Stomach (tissue), 9 donors: ENCODE measurements around the gene CAPG. TPM values are rescaled to one million over a fixed set of nuclear protein-coding genes. Genes with fewer than 3 reads are reported as not detected.
A peak's percentile ranks its signal among the peaks of the same experiment; 100 is the strongest.
"Not testable (repeated sequence)": the region's sequence is repeated elsewhere in the genome, so short reads cannot be mapped to it uniquely, and the experiment has no call there.

Source experiments
- DNase-seq, 2 donors: peaks; one replicate each; pipeline versions ENCODE4 v3.0.0 to v3.0.0-alpha.2; 2013 to 2019
- H3K27ac ChIP-seq, 5 donors: fragments of 200-600 bp in 4 of 5; sonication (generic) in 4 of 5; one replicate each; pipeline ENCODE4 v1.5.1; 2013 to 2019; ENCODE audit warnings: mild to moderate bottlenecking in 1 of 5, moderate library complexity in 1 of 5
- H3K27me3 ChIP-seq, 3 donors: fragments of 200-600 bp; sonication (generic); one replicate each; pipeline ENCODE4 v1.5.1; 2017 to 2019; ENCODE audit warnings: mixed run types in 1 of 3
- H3K36me3 ChIP-seq, 4 donors: fragments of 200-600 bp; sonication (generic); 1 replicate in 3 of 4; 2 replicates in 1 of 4; pipeline ENCODE4 v1.5.1; 2016 to 2019
- H3K4me1 ChIP-seq, 4 donors: fragments of 200-600 bp; sonication (generic); one replicate each; pipeline ENCODE4 v1.5.1; 2016 to 2019
- H3K4me3 ChIP-seq, 4 donors: fragments of 200-600 bp; sonication (generic) in 3 of 4; one replicate each; pipeline ENCODE4 v1.5.1; 2016 to 2019; ENCODE audit warnings: mild to moderate bottlenecking in 1 of 4
- H3K9me3 ChIP-seq, 4 donors: fragments of 200-600 bp; sonication (generic); one replicate each; pipeline ENCODE4 v1.5.1; 2016 to 2019
- CTCF ChIP-seq, 7 experiments: fragments of 450-650 bp in 4 of 7; fragments of 200-600 bp in 3 of 7; sonication (generic) in 3 of 7; IDR thresholded peaks; one replicate each; pipeline ENCODE4 v1.5.1; 2016 to 2019; ENCODE audit warnings: antibody characterized with exemption in 7 of 7, control low read depth in 2 of 7, mild to moderate bottlenecking in 1 of 7
- EP300 ChIP-seq: sonication (generic); formaldehyde crosslinking; IDR thresholded peaks from one replicate; pipeline ENCODE4 v1.6.1; 2017; ENCODE audit warnings: antibody characterized with exemption
- POLR2A ChIP-seq, 4 donors: fragments of 450-650 bp; IDR thresholded peaks; one replicate each; pipeline ENCODE4 v1.6.1; 2016; ENCODE audit warnings: antibody characterized with exemption in 4 of 4, control low read depth in 2 of 4, mild to moderate bottlenecking in 1 of 4, moderate library complexity in 1 of 4
- POLR2AphosphoS5 ChIP-seq, 3 donors: sonication (generic); formaldehyde crosslinking; IDR thresholded peaks; one replicate each; pipeline ENCODE4 v1.6.1; 2016; ENCODE audit warnings: antibody characterized with exemption in 3 of 3
- WGBS, 5 donors: extraction: QIAGEN DNeasy Blood & Tissue Kit in 3 of 5; methylation state at CpG; one replicate each; pipeline versions ENCODE4 v1.1.5 to v1.1.7; 2013 to 2018; 5-methylcytosine and 5-hydroxymethylcytosine counted together
- intact Hi-C: fragments of 100-400 bp; cut with DNase I; formaldehyde crosslinking; loops from one replicate; pipeline ENCODE4 v1.15.1; 2023; ENCODE audit warnings: low total_unique reads
- polyA plus RNA-seq, 3 donors: library from polyadenylated mRNA; stranded (reverse); fragments of 200-250 nt; gene quantifications; one replicate each; pipeline ENCODE4 v1.2.3, GENCODE V29; 2013
- total RNA-seq, 5 donors: library from RNA; depleted of rRNA; stranded (reverse); fragments of >200 nt; gene quantifications; one replicate each; pipeline versions ENCODE4 v1.1.0 to v1.2.3, GENCODE V29; 2014 to 2016
- donor health status: healthy with polysubstance abuse.
- donor health status: Bipolar disorder and iron deficiency.
- donor health status: healthy.

CAPG gene
- total and polyA plus RNA-seq, 8 donors = 35.0 to 350 (median 126) TPM

GRCh38 chr2:85418132-85419008, 8.2 kb upstream of the CAPG start, which contains the start of gene SH2D6:
Gene SH2D6 (plus strand): TSS chr2:85418714. CDS start chr2:85429466, 10,752 bp downstream.
- H3K4me3 ChIP-seq = peak within 1 kb of the TSS; percentile 63 to 84 (median 66)
- H3K27ac ChIP-seq = peak within 1 kb of the TSS; percentile 87 to 99 (median 97)
- H3K27me3 ChIP-seq = peaks cover 0 to 4% (median 0%) of the 10 kb centered on the region in 3 donors
- H3K36me3 ChIP-seq = no peaks in the 10 kb centered on the region
- peaks cover 41 to 62% (median 61%) of the 10 kb centered on the region in 4 donors for H3K4me1 ChIP-seq
- TF ChIP-seq CTCF (IDR thresholded peaks at IDR 0.05) = no peak
- peak; percentile 31 to 69 (median 63) for TF ChIP-seq POLR2AphosphoS5 (IDR thresholded peaks at IDR 0.05)
- no peaks in the 10 kb centered on the region for H3K9me3 ChIP-seq
- intact Hi-C loops = no loop called here
- DNase-seq = peak; percentile 85 to 95
- WGBS, 5 donors = 15 to 22% (median 16%) methylated on average over 23 to 57 of the region's 57 CpGs

DNA sequence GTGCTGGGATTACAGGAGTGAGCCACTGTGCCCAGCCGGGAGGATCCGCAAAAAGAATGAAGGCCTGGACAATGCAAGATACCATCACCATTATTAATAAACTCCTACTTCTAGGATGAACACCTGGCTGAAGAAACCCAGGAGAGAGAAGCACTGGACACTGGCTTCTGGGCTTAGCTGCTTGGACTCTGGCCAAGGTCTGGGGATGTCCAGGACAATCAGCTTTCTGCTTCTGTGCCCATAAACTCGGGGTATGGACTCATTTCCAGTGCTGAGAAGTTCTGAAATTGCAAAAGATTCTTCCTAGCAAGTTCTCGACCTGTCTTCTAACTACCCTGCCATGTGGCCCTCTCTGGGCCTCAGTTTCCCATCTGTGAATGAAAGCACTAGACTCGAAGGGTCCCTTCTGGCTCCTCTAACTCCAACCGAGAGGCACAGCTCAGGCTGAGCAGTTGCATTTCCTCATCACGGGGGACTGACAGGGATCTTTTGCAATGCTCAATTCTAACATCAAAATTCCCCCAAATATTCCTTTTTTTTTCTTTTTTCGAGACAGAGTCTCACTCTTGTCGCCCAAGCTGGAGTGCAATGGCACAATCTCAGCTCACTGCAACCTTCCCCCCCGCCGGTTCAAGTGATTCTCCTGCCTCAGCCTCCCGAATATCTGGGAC, 5.9 kb upstream of the CAPG start:
- intact Hi-C loops = no loop called here
- 82 to 90% (median 87%) methylated on average over 12 of the region's 12 CpGs for WGBS, 5 donors
- no peak for DNase-seq
- no peaks in the 10 kb centered on the region for H3K36me3 ChIP-seq
- H3K4me3 ChIP-seq = no peak overlapping the region
- H3K27me3 ChIP-seq = peaks cover 0 to 4% (median 0%) of the 10 kb centered on the region in 3 donors
- no peak overlapping the region for H3K27ac ChIP-seq
- H3K4me1 ChIP-seq = peaks cover 31 to 74% (median 57%) of the 10 kb centered on the region in 4 donors
- TF ChIP-seq CTCF (IDR thresholded peaks at IDR 0.05) (no peak), EP300 (no peak), POLR2A (IDR thresholded peaks at IDR 0.05) (no peak), POLR2AphosphoS5 (IDR thresholded peaks at IDR 0.05) (no peak)
- no peaks in the 10 kb centered on the region for H3K9me3 ChIP-seq

GRCh38 chr2:85414761-85415553, 4.8 kb upstream of the CAPG start:
- H3K27me3 ChIP-seq = peaks cover 0 to 4% (median 0%) of the 10 kb centered on the region in 3 donors
- H3K4me1 ChIP-seq = peaks cover 24 to 74% (median 54%) of the 10 kb centered on the region in 4 donors
- no peaks in the 10 kb centered on the region for H3K9me3 ChIP-seq
- H3K36me3 ChIP-seq = no peaks in the 10 kb centered on the region
- no peak overlapping the region for H3K4me3 ChIP-seq
- H3K27ac ChIP-seq = peak overlapping the region in 2 of 5 donors; percentile 78 to 85
- 72 to 82% (median 75%) methylated on average over 7 of the region's 7 CpGs for WGBS, 5 donors
- DNase-seq = peak in 1 of 2 donors; percentile 54
- intact Hi-C loops = no loop called here
- TF ChIP-seq POLR2A (IDR thresholded peaks at IDR 0.05) = no peak
- TF ChIP-seq CTCF (IDR thresholded peaks at IDR 0.05) = no peak
- no peak for TF ChIP-seq EP300
- TF ChIP-seq POLR2AphosphoS5 (IDR thresholded peaks at IDR 0.05) = no peak

GRCh38 chr2:85414421-85414759, 4.2 kb upstream of the CAPG start:
- H3K9me3 ChIP-seq, H3K27me3 ChIP-seq, DNase-seq, intact Hi-C loops, H3K36me3 ChIP-seq: not testable (repeated sequence)
- 68 to 84% (median 77%) methylated on average over 5 of the region's 5 CpGs for WGBS, 5 donors
- Histone ChIP-seq H3K4me1 (peaks cover 22 to 74% (median 53%) of the 10 kb centered on the region in 4 donors), H3K4me3 (peak overlapping the region in 3 of 4 donors; percentile 54 to 65 (median 58)), H3K27ac (peak overlapping the region in 4 of 5 donors; percentile 74 to 87 (median 82))
